Activated T-helper 17 cell treated with anti-CD3 and anti-CD28 coated beads, Interleukin-2, amount 50 U/mL, for 72 hours (primary cell): Measurements from ENCODE around the gene XYLT2. TPM values are rescaled to one million over a fixed set of nuclear protein-coding genes. Genes with fewer than 3 reads are reported as not detected.
"Not testable (repeated sequence)": the region's sequence is repeated elsewhere in the genome, so short reads cannot be mapped to it uniquely, and the experiment has no call there.

Experiments used
- ATAC-seq: fragments of 150-1000 bp; cut with Tn5 transposase; replicated peaks from 2 replicates; pipeline ENCODE4 v1.10.0; 2021; ENCODE audit warnings: mild to moderate bottlenecking, moderate library complexity
- H3K27ac Mint-ChIP-seq: one replicate; pipeline ENCODE4 v1.8.0; 2022; ENCODE audit warnings: mixed read lengths
- H3K27me3 Mint-ChIP-seq: one replicate; pipeline ENCODE4 v1.8.0; 2022; ENCODE audit warnings: mixed read lengths
- H3K36me3 Mint-ChIP-seq: one replicate; pipeline ENCODE4 v1.8.0; 2022; ENCODE audit warnings: low read depth, mild to moderate bottlenecking, mixed read lengths
- H3K4me1 Mint-ChIP-seq: one replicate; pipeline ENCODE4 v1.8.0; 2022; ENCODE audit warnings: mixed read lengths
- H3K4me3 Mint-ChIP-seq: one replicate; pipeline ENCODE4 v1.8.0; 2022; ENCODE audit warnings: mild to moderate bottlenecking, mixed read lengths
- H3K9me3 Mint-ChIP-seq: one replicate; pipeline ENCODE4 v1.8.0; 2022; ENCODE audit warnings: mixed read lengths
- total RNA-seq, 2 donors: library from RNA; stranded (reverse); gene quantifications; one replicate each; pipeline ENCODE4 v1.2.3, GENCODE V29; 2022

The XYLT2 gene
- total RNA-seq, 2 donors from 2014 or later: 38.5 to 95.1 TPM

GRCh38 chr17:50312308-50312707, 33.6 kb upstream of the XYLT2 start:
- Mint-ChIP-seq H3K4me3 (no peak overlapping the region), H3K9me3 (no peaks in the 10 kb centered on the region), H3K27ac (no peak overlapping the region), H3K27me3 (peaks cover 18% of the 10 kb centered on the region), H3K4me1 (peaks cover 10% of the 10 kb centered on the region), H3K36me3 (no peaks in the 10 kb centered on the region)
- no peak for ATAC-seq

- H3K4me1 Mint-ChIP-seq: peaks cover 10% of the 10 kb centered on the region
- peaks cover 18% of the 10 kb centered on the region for H3K27me3 Mint-ChIP-seq
- H3K27ac Mint-ChIP-seq: no peak overlapping the region
These were observed 31.4 kb upstream of the XYLT2 start for GRCh38 chr17:50314456-50315011.

GRCh38 chr17:50316016-50316587, 29.8 kb upstream of the XYLT2 start:
- H3K36me3 Mint-ChIP-seq: no peaks in the 10 kb centered on the region
- H3K27me3 Mint-ChIP-seq: peaks cover 18% of the 10 kb centered on the region
- peaks cover under 1% of the 10 kb centered on the region for H3K4me1 Mint-ChIP-seq
- ATAC-seq: no peak
- no peaks in the 10 kb centered on the region for H3K9me3 Mint-ChIP-seq
- no peak overlapping the region for H3K4me3 Mint-ChIP-seq
- no peak overlapping the region for H3K27ac Mint-ChIP-seq

More at GRCh38 chr17:50314456-50315011, 31.4 kb upstream of the XYLT2 start:
- Mint-ChIP-seq H3K9me3 (no peaks in the 10 kb centered on the region), H3K36me3 (no peaks in the 10 kb centered on the region), H3K4me3 (no peak overlapping the region)
- ATAC-seq: no peak

- not testable (repeated sequence) for H3K36me3 Mint-ChIP-seq, H3K4me1 Mint-ChIP-seq, H3K27ac Mint-ChIP-seq, H3K9me3 Mint-ChIP-seq, ATAC-seq, H3K4me3 Mint-ChIP-seq
- H3K27me3 Mint-ChIP-seq: peaks cover 18% of the 10 kb centered on the region
These were observed 29.3 kb upstream of the XYLT2 start for GRCh38 chr17:50316660-50317059.

- no peak overlapping the region for H3K4me3 Mint-ChIP-seq
- ATAC-seq: no peak
- no peak overlapping the region for H3K27ac Mint-ChIP-seq
- H3K9me3 Mint-ChIP-seq: no peaks in the 10 kb centered on the region
- H3K27me3 Mint-ChIP-seq: peaks cover 18% of the 10 kb centered on the region
- H3K4me1 Mint-ChIP-seq: no peaks in the 10 kb centered on the region
- H3K36me3 Mint-ChIP-seq: no peaks in the 10 kb centered on the region
These were observed 28.8 kb upstream of the XYLT2 start for GRCh38 chr17:50317121-50317520.

- Mint-ChIP-seq H3K4me3 (no peak overlapping the region), H3K36me3 (no peaks in the 10 kb centered on the region), H3K9me3 (no peaks in the 10 kb centered on the region), H3K27ac (no peak overlapping the region), H3K4me1 (no peaks in the 10 kb centered on the region), H3K27me3 (peaks cover 9% of the 10 kb centered on the region)
- no peak for ATAC-seq
These were observed 27.2 kb upstream of the XYLT2 start for GRCh38 chr17:50318501-50319285.

- Mint-ChIP-seq H3K27ac (no peak overlapping the region), H3K4me1 (no peaks in the 10 kb centered on the region), H3K36me3 (no peaks in the 10 kb centered on the region)
These were observed 26.5 kb upstream of the XYLT2 start for GRCh38 chr17:50319306-50320004.

GRCh38 chr17:50322271-50322670, 23.7 kb upstream of the XYLT2 start:
- H3K27me3 Mint-ChIP-seq: no peaks in the 10 kb centered on the region
- no peak for ATAC-seq
- H3K9me3 Mint-ChIP-seq: no peaks in the 10 kb centered on the region
- H3K4me3 Mint-ChIP-seq: no peak overlapping the region
- peaks cover 15% of the 10 kb centered on the region for H3K4me1 Mint-ChIP-seq
- no peaks in the 10 kb centered on the region for H3K36me3 Mint-ChIP-seq
- H3K27ac Mint-ChIP-seq: no peak overlapping the region

More at GRCh38 chr17:50319306-50320004, 26.5 kb upstream of the XYLT2 start:
- H3K4me3 Mint-ChIP-seq: no peak overlapping the region
- H3K9me3 Mint-ChIP-seq: no peaks in the 10 kb centered on the region
- ATAC-seq: no peak
- H3K27me3 Mint-ChIP-seq: peaks cover 3% of the 10 kb centered on the region

- Mint-ChIP-seq H3K9me3 (no peaks in the 10 kb centered on the region), H3K27ac (peak overlapping the region; percentile 30), H3K27me3 (no peaks in the 10 kb centered on the region), H3K4me3 (no peak overlapping the region), H3K4me1 (peaks cover 15% of the 10 kb centered on the region), H3K36me3 (no peaks in the 10 kb centered on the region)
- no peak for ATAC-seq
These were observed 22.9 kb upstream of the XYLT2 start for GRCh38 chr17:50323060-50323459.

GRCh38 chr17:50325906-50326305, 20.0 kb upstream of the XYLT2 start:
- Mint-ChIP-seq H3K36me3 (no peaks in the 10 kb centered on the region), H3K27me3 (peaks cover 5% of the 10 kb centered on the region), H3K27ac (peak overlapping the region; percentile 77), H3K9me3 (no peaks in the 10 kb centered on the region), H3K4me1 (peaks cover 20% of the 10 kb centered on the region), H3K4me3 (peak overlapping the region; percentile 29)
- no peak for ATAC-seq

- Mint-ChIP-seq H3K9me3 (no peaks in the 10 kb centered on the region), H3K4me3 (peak overlapping the region; percentile 29), H3K27me3 (peaks cover 5% of the 10 kb centered on the region), H3K36me3 (no peaks in the 10 kb centered on the region), H3K4me1 (peaks cover 20% of the 10 kb centered on the region), H3K27ac (peak overlapping the region; percentile 77)
- peak; percentile 69 for ATAC-seq
These were observed 19.0 kb upstream of the XYLT2 start for GRCh38 chr17:50326831-50327364.

- Mint-ChIP-seq H3K4me3 (no peak overlapping the region), H3K36me3 (no peaks in the 10 kb centered on the region), H3K9me3 (no peaks in the 10 kb centered on the region), H3K27ac (peak overlapping the region; percentile 86), H3K27me3 (peaks cover 9% of the 10 kb centered on the region), H3K4me1 (peaks cover 20% of the 10 kb centered on the region)
- ATAC-seq: no peak
These were observed 17.3 kb upstream of the XYLT2 start for GRCh38 chr17:50328363-50329325.

GRCh38 chr17:50329716-50330115, 16.2 kb upstream of the XYLT2 start:
- H3K27me3 Mint-ChIP-seq: peaks cover 9% of the 10 kb centered on the region
- ATAC-seq: no peak
- peaks cover 20% of the 10 kb centered on the region for H3K4me1 Mint-ChIP-seq
- no peak overlapping the region for H3K4me3 Mint-ChIP-seq
- H3K36me3 Mint-ChIP-seq: no peaks in the 10 kb centered on the region
- no peaks in the 10 kb centered on the region for H3K9me3 Mint-ChIP-seq
- H3K27ac Mint-ChIP-seq: peak overlapping the region; percentile 86
